IPS-11a (cell line): ENCODE data around the gene CCDC158.
"Not testable (repeated sequence)": the region's sequence is repeated elsewhere in the genome, so short reads cannot be mapped to it uniquely, and the experiment has no call there.

Experiments
- H3K4me3 ChIP-seq: one replicate; pipeline ENCODE4 v1.5.1; 2013; ENCODE audit warnings: low read depth, low read length, control low read depth

CCDC158 gene

GRCh38 chr4:76373919-76374552 lies 46.9 kb downstream of the CCDC158 start:
- H3K4me3 ChIP-seq: no peak overlapping the region

DNA sequence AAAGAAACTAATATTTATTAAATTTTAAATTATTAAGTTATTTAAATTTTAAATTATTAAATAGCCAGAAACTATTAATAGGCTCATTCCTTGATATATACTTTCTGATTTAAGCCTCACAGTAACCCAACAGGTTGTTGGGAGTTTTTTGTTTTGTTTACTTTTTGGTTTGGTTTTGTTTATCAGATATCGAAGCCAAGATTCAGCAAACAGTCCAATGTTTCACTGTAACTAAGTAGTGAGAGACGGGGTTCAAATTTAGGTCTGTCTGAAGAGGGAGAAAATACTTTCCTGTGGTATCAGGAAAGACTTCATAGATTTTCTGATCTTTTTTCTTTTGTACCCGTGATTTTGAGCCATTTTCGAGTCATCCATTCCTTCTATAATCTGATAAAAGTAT lies 54.2 kb downstream of the CCDC158 start:
- H3K4me3 ChIP-seq: no peak overlapping the region

GRCh38 chr4:76365636-76366035 lies 55.3 kb downstream of the CCDC158 start:
- H3K4me3 ChIP-seq: no peak overlapping the region

GRCh38 chr4:76364763-76365162 lies 56.2 kb downstream of the CCDC158 start:
- no peak overlapping the region for H3K4me3 ChIP-seq

DNA sequence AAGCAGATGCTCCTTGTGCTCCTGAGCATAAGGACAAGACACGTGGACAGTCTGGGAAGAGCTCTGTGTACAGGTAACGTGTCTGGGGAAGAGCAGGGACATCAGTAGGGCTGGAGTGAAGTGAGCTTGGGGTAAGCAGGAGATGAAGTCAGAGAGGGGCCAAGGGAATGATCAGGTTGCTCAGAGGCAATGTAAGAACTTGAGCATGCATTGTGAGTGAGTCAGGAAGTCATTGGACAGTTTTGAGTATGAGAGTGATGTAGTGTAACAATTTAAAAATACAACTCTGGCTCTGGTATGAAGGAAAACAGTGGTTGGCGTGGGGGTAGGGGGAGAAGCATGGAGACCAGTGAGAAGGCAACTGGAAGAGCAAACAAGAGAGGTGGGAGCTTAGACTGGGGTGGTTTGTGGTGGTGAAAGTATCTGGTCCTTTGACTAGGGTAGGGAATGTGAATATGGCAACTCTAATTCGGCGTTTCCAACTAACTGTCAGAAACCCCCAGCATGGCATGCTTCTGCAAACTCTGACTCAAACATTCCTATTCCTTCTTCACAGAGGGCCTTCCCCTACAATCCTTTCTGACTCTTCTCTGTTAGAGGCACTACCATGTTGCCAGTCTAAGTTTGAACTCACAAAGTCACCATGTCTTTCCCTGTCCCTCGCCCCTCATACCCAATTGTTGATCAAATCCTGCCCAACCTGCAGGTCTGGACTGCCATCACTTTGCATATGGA lies 57.2 kb downstream of the CCDC158 start:
- H3K4me3 ChIP-seq: no peak overlapping the region

DNA sequence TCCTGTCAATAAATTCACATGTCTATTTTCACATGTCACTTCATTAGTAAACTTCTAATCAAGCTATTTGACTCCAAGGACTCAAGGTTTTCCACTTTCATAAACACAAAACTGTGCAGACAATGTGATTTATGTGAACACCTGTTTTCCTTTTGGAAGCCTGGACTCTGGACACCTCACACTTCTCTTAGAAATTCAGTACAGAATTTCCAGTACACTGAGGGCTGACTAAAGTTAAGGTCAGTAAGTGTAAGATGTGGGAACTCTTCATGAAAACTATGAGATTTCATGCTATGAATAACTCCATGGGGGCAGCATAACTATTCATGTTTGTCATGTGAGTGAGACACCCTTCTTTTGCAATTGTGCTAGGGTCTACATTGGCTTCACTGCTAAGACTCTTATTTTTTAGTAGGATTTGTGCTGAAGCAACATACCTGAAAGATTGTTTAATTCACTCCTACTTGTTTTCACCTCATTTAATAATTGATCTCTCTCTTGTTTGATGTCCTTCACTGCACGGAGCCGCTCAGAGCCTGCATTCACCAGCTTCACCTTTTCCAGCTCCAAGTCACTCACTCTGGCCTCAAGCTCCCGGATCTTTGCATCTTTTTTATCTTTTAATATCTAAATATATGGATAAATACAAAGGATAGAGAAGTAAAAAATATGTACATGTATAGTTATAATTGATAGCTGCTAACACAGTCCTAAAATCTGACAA lies 59.1 kb downstream of the CCDC158 start:
- H3K4me3 ChIP-seq: no peak overlapping the region

- not testable (repeated sequence) for H3K4me3 ChIP-seq
Measured at GRCh38 chr4:76359881-76360466, 61.0 kb downstream of the CCDC158 start.

GRCh38 chr4:76357981-76358380 lies 63.0 kb downstream of the CCDC158 start:
- no peak overlapping the region for H3K4me3 ChIP-seq

GRCh38 chr4:76354517-76355473 lies 66.1 kb downstream of the CCDC158 start:
- no peak overlapping the region for H3K4me3 ChIP-seq

DNA sequence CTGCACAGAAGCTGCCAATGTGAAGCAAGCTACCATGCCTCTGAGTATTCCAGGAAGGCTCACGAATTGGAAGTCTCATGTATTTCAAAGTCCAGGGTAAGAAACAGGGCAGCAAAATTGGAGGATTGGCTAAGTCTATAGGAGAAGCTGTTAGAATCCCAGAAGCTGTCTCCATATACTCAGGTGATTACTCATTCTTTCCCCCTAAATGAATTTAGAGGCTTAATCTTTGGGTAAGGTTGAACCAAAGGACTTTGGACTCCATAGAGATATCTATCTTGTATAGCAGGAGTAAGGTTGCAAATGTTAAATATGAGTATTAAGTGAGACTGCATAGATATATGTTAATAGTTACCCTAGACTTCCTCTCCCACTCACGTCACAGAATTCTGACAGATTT lies 78.1 kb downstream of the CCDC158 start:
- no peak overlapping the region for H3K4me3 ChIP-seq

DNA sequence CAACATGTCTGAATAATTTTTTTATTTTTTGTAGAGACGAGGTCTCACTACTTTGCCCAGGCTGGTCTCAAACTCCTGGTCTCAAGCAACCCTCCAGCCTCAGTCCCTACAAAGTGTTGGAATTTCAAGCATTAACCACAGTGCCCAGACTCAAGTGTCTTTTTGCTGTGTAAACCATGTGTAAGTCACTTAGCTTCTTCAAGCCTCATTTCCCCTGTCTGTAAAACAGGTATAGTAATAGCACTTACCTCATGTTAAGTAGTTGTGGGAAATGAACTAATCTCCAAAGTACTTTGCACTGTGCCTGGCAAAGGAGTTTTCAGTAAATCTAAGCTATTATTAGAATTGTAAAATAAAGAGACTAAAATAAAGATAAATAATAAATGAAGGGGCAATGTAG lies 78.8 kb downstream of the CCDC158 start:
- no peak overlapping the region for H3K4me3 ChIP-seq

GRCh38 chr4:76341063-76341462 lies 79.9 kb downstream of the CCDC158 start:
- H3K4me3 ChIP-seq: no peak overlapping the region

DNA sequence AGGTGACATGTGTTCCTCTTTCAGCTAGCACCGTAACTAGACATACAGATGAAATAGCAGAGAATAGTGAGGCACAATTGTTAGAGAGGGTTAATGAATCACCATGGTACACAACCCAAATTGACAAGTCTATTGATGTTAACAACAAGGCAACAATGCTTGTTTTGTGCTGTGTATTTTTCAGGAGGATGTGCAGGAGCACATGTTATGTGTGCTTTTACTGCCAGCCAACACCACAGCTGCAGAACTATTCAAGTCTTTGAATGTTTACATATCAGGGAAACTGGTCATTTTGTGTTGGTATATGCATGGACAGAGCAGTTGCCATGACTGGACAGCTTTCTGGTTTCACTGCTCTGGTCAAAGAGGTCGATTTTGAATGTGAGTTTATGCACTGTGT lies 81.6 kb downstream of the CCDC158 start:
- H3K4me3 ChIP-seq: no peak overlapping the region

GRCh38 chr4:76334885-76335284 lies 86.1 kb downstream of the CCDC158 start:
- H3K4me3 ChIP-seq: no peak overlapping the region

DNA sequence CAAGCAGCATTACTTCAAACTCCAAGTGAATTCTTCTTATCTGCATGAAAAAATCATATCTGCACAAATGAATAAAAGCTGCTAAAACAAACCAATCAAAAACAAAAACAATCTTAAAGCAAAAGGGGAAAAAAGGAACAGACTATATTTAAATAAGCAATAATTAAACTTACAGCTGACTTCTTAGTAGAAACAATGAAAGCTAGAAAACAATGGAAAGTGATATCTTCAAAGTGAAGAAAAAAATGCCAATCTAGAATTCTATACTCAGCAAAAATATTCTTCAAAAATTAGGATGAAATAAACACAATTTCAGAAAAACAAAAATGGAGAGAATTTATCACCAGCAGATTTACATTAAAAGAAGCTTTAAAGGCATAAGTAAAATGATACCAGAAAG lies 94.4 kb downstream of the CCDC158 start:
- no peak overlapping the region for H3K4me3 ChIP-seq

DNA sequence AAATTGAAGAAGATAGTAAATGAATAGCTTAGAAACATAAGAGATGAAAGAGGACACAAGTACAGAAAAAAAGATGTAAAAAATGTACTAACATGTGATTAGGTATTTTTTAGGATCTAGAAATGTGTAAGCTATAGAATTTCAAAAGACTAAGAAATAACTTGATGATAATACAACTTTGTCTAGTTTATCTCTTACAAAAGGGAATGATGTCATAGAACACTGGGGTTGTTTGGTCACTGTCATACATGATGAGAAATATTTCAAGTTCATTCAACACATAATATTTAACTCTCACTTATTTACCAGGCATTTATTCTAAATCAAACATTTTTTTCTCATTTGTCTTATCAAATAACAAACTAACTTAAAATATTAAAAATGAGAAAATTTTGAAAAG lies 95.9 kb downstream of the CCDC158 start:
- no peak overlapping the region for H3K4me3 ChIP-seq

DNA sequence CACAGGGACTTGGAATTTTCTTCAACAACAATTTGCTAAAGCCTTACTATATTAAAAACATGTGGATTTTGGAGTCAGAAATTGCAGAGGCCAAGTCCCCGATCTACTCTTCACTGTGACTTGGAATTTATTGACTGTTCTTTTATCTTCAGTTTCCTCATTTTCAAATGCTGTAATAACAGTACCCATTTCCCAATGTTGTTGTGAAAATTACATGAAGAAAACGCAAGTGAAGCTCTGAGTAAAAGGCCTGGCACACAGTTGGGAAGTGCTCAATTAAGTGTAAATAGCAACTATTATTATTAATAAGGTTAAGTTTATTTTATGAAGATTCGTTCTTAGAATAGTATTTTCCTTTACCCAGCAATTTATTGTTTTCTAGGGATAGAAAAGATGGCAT lies 98.7 kb downstream of the CCDC158 start:
- H3K4me3 ChIP-seq: no peak overlapping the region

DNA sequence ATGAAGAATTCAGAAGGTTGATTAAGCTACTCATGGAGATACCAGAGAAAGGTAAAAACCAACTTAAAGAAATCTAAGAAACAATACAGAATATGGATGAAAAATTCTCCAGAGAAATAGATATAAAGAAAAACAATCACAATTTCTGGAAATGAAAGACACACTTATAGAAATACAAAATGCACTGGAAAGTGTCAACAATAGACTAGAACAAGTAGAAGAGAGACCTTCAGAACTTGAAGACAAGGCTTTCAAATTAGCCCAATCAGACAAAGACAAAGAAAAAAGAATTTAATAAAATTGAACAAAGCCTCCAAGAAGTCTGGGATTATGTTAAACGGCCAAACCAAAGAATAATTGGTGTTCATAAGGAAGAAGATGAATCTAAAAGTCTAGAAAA lies 104.8 kb downstream of the CCDC158 start:
- no peak overlapping the region for H3K4me3 ChIP-seq

DNA sequence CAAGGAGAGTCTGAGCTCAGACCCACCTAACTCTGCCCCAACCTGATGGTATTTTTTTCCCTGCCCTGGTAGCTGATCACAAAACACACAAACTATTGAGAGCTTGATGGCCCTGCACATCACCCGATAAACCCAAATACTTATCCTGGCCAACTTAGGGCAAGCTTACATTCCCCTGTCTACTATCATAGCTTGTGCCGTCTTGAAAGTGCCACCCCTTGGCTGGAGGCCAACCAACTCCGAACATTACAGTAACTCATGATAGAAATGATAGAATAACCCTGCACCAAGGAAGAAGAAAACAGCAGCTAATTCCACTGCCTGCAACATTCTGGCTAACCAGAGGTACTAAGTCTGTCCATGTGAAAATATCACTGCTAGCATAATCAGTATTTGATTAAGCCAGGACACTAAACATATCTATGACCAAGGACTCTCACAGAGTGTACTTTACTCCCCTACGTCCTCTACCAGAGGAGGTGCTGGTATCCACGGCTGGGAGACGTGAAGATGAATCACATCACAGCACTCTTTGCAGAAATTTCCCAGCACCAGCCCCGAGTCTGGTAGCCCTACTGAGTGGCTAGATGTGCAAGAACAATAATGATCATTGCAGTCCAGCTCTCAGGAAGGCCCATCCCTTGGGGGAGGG lies 105.5 kb downstream of the CCDC158 start:
- H3K4me3 ChIP-seq: no peak overlapping the region

DNA sequence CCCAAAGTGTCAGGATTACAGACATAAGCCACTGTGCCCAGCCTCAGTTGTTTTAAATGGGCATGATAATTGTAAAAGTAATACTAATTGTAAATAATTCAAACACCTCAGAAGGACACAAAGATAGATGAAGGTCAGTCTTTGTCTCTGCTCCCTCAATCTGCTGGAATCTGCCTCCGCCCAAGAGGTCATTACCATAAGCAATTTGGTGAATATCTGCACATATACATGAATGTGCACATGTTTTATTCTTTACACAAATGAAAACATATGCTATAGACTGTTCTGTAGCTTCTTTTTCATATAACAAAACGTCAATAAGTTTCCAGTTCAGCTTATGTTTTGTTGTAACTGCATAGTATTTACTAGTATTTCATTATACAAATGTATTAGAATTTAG lies 107.4 kb downstream of the CCDC158 start:
- H3K4me3 ChIP-seq: no peak overlapping the region
